ENCODE results near the gene CD58. TPM values are rescaled to one million over a fixed set of nuclear protein-coding genes. Genes with fewer than 3 reads are reported as not detected.

The CD58 gene
- total RNA-seq (2012; rRNA removed) (5.4 and 6.4 TPM in 2 replicates), polyA plus RNA-seq (2012; rRNA removed) (3.8 and 5.7 TPM in 2 replicates), Bru-seq, nascent RNA (percentile 42 among the genes with signal in this experiment), BruChase-seq, experiment 1, labeled RNA remaining after a 6-hour chase (percentile 32 among the genes with signal in this experiment), BruChase-seq, experiment 2, labeled RNA remaining after a 2-hour chase (percentile 38 among the genes with signal in this experiment)
- 1.4 and 1.6 TPM in 2 replicates for polyA plus RNA-seq (2012; cell fraction: cytosol; rRNA removed)
- 0.54 and 4.5 TPM in 2 replicates for polyA plus RNA-seq (2012; cell fraction: nucleus; rRNA removed; ENCODE audit: low replicate concordance)
- long read RNA-seq, partial matches to known transcripts, result 0 of 3 reads
- long read RNA-seq, other reads (novel, unspliced or antisense), result 0 of 3 reads

GRCh38 chr1:116570358-116571214, at the start of gene CD58:
CD58 (minus strand) TSS chr1:116571026; CDS start chr1:116570972, 54 bp downstream.
- Histone ChIP-seq H2BK120ac (ENCODE audit: low read depth, low read length) (no peak within 1 kb of the TSS; the same call in 1 of the 2 replicates), H3K36me3 (ENCODE audit: control insufficient read depth, insufficient read depth, low read length) (no peaks in the 10 kb centered on the region)

More at GRCh38 chr1:116570358-116571214, at the start of gene CD58:
- ATAC-seq (ENCODE audit: low read depth) (peak; percentile 95), DNase-seq (peak; percentile 63)
- Histone ChIP-seq H3K18ac (ENCODE audit: low read depth, low read length) (no peak within 1 kb of the TSS), H2AK5ac (ENCODE audit: low read depth, low read length) (0 out of 2 replicates have a peak within 1 kb of the TSS, but pooled peaks have one; percentile 3), H3K27me3 (ENCODE audit: control insufficient read depth, insufficient read depth, low read length) (peaks cover 10% of the 10 kb centered on the region), H3K4ac (ENCODE audit: low read depth, low read length) (peak within 1 kb of the TSS; percentile 20; the same call in 1 of the 2 replicates), H4K8ac (ENCODE audit: low read depth in 2 of 2, low read length in 2 of 2) (peak within 1 kb of the TSS; percentile 39 to 61; a peak in 2 of 4 replicates), H3K9me3 (ENCODE audit: control insufficient read depth, insufficient read depth, low read length) (no peaks in the 10 kb centered on the region), H4K5ac (ENCODE audit: low read depth, low read length) (peak within 1 kb of the TSS; percentile 39; the same call in 1 of the 2 replicates), H3K9ac (ENCODE audit: low read depth, low read length) (peak within 1 kb of the TSS; percentile 65), H4K91ac (ENCODE audit: insufficient read depth, low read depth, low read length) (no peak within 1 kb of the TSS), H4K20me1 (ENCODE audit: insufficient read depth, low read length) (no peaks in the 10 kb centered on the region), H2AFZ (replicated peaks; ENCODE audit: low read length, poor library complexity) (peak within 1 kb of the TSS; percentile 97), H3K27ac (ENCODE audit: insufficient read depth, low read length) (peak within 1 kb of the TSS; percentile 23; the same call in 1 of the 2 replicates), H2AK9ac (replicated peaks; ENCODE audit: low read depth, low read length, poor library complexity) (peak within 1 kb of the TSS; percentile 65), H2BK5ac (ENCODE audit: low read depth, low read length, poor library complexity, severe bottlenecking) (no peak within 1 kb of the TSS), H3K79me1 (ENCODE audit: low read depth in 1 of 2, low read length in 2 of 2) (no peaks in the 10 kb centered on the region), H3K23ac (ENCODE audit: low read depth, low read length) (peak within 1 kb of the TSS; percentile 52; the same call in 1 of the 2 replicates), H3K4me3 (ENCODE audit: insufficient read depth, low read depth, low read length) (peak within 1 kb of the TSS; percentile 80), H3K9me1 (ENCODE audit: insufficient read depth, low read length) (peaks cover 5% of the 10 kb centered on the region; the same call in 1 of the 2 replicates), H2BK15ac (ENCODE audit: low read depth, low read length) (no peak within 1 kb of the TSS), H3K14ac (replicated peaks; ENCODE audit: low read depth, low read length) (peak within 1 kb of the TSS; percentile 57; the same call in 1 of the 2 replicates), H2BK20ac (ENCODE audit: low read depth, low read length) (no peak within 1 kb of the TSS), H3K4me2 (ENCODE audit: low read depth, low read length) (peak within 1 kb of the TSS; percentile 90), H3K56ac (ENCODE audit: extremely low read depth, insufficient read depth, low read length) (no peak within 1 kb of the TSS), H3K4me1 (ENCODE audit: control insufficient read depth, insufficient read depth, low read length) (peaks cover 2% of the 10 kb centered on the region; the same call in 1 of the 2 replicates)
- in situ Hi-C loops (cut with MboI; ENCODE audit: low sequenced_read_pairs), result no loop called here
- BruUV-seq (replicated peaks), result no TSS peak
- TF ChIP-seq USF2 (IDR thresholded peaks at IDR 0.05; ENCODE audit: low read depth, low read length) (no peak), MAZ (IDR thresholded peaks at IDR 0.05; ENCODE audit: borderline replicate concordance, low read depth, low read length) (peak; percentile 79), RCOR1 (IDR thresholded peaks at IDR 0.05; ENCODE audit: insufficient replicate concordance, low read length) (peak; percentile 76), BHLHE40 (IDR thresholded peaks at IDR 0.05; ENCODE audit: low read depth, low read length) (0 out of 2 replicates have a peak, but pooled peaks have one; percentile 3), CEBPB (IDR thresholded peaks at IDR 0.05; ENCODE audit: low read depth, low read length) (no peak), RAD21 (IDR thresholded peaks at IDR 0.05; ENCODE audit: low read length) (peak; percentile 27; the same call in 1 of the 2 replicates), CTCF (conservative IDR thresholded peaks at IDR 0.05; ENCODE audit: low read depth, low read length) (peak; percentile 63)
- dilution Hi-C loops (cut with HindIII; ENCODE audit: low sequenced_read_pairs, unreplicated experiment), result no loop called here
- ChIA-PET POLR2A (ENCODE audit: unreplicated experiment) (no interaction called here), CTCF (interaction anchor here (1.2 kb wide), 1 partner anchor 9 kb away, joined by 3 read pairs; no protein-coding TSS in a partner anchor)
- intact Hi-C loops (cut with micrococcal nuclease), result loop anchor here (10.0 kb wide), 1 partner anchor 436 kb away; no protein-coding TSS in a partner anchor
- WGBS, 2 experiments (ENCODE audit: extremely low coverage in 2 of 2, insufficient read length in 1 of 2), result 1% methylated on average over 22 of the region's 90 CpGs; no CpG with 5 or more reads in 1 of the 2 experiments
